GM18526 (cell line): ENCODE results near the gene DBH.

Experiments used
- POLR2A ChIP-seq: IDR thresholded peaks from 3 replicates; pipeline ENCODE4 v1.6.1; 2011; ENCODE audit not compliant: insufficient read length; ENCODE audit errors: extremely low read depth

Gene DBH

GRCh38 chr9:133701321-133701980 is 65.3 kb downstream of the DBH start:
- TF ChIP-seq POLR2A, result no peak

GRCh38 chr9:133701981-133702797 is 66.0 kb downstream of the DBH start:
- TF ChIP-seq POLR2A, result no peak

- TF ChIP-seq POLR2A, result no peak
Observed at GRCh38 chr9:133702798-133703590, 66.8 kb downstream of the DBH start.

DNA sequence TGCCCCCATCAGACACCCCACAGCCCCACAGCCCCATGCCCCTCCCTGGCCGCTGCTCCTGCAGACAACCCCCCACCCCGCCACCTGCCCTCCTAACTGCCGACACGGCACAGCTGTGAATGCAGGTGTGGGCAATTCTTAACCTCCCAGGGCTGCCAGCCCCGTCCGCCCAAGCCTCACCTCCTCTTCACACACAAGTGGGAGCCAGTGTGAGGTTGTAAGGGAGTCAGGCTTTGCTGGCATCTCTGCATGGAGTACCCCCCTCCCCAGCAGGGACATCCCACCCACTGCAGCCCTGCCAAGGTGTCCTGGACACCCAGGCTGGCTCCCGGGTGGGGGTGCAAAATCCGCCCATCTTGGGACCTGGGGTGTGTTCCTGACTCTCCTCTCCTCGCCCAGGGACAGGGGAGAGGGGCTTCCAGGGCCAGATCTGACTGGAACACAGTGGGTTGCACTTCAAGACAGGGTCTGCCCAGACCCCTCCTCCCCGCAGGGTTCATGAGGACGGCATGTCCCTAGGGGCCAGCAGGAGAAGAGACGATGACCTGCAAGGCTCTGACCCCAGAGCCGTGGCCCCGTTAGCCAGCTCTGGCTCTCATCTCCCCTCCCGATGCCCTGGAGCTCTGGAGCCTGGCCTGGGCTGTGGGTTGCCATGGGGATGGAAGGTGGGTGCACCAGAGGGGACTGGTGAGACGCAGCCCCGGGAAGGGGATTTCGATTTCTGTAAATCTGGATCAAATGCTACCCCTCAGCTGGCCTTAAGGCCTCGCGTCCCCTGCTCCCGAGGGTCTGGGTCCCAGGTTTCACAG is 67.6 kb downstream of the DBH start:
- no peak for TF ChIP-seq POLR2A

DNA sequence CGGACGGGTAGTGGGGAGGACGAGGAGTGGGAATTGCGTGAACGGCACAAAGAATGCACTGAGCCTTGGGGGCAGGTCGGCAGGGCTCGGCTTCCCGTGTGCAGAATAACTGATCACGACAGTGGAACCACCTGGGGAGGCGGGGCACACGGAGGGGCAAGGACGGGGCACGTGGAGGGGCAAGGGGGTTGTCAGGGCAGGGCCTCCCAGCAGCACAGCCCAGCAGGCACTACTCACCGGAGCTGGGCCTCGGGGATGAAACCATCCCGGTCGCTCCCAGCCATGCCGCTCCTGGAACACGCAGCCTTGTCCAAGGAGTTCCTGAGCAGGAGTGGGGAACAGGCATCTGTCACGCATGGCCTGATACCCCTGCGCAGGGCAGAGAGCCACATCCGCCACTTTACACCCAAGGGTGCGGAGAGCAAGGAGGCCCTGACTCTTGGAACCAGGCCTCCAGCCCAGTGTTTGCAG is 68.6 kb downstream of the DBH start:
- TF ChIP-seq POLR2A, result no peak

DNA sequence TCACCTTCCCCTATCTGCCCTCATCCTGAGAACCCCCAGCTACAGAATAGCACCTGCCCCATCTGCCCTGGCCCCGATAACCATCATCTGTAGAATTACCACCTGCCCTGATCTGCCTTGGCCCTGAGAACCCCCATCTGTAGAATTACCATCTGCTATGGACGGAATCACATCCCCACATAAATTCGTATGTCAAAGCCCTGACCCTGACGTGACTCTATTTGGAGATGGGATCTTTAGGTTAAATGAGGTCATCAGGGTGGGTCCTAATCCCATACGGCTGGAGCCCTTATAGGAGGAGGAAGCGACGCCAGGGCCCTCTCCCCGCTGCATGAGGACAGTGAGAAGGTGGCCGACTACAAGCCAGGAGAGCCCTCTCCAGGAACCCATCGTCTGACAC is 69.4 kb downstream of the DBH start:
- TF ChIP-seq POLR2A, result no peak

- TF ChIP-seq POLR2A, result no peak
Observed at GRCh38 chr9:133706307-133707050, 70.3 kb downstream of the DBH start.

DNA sequence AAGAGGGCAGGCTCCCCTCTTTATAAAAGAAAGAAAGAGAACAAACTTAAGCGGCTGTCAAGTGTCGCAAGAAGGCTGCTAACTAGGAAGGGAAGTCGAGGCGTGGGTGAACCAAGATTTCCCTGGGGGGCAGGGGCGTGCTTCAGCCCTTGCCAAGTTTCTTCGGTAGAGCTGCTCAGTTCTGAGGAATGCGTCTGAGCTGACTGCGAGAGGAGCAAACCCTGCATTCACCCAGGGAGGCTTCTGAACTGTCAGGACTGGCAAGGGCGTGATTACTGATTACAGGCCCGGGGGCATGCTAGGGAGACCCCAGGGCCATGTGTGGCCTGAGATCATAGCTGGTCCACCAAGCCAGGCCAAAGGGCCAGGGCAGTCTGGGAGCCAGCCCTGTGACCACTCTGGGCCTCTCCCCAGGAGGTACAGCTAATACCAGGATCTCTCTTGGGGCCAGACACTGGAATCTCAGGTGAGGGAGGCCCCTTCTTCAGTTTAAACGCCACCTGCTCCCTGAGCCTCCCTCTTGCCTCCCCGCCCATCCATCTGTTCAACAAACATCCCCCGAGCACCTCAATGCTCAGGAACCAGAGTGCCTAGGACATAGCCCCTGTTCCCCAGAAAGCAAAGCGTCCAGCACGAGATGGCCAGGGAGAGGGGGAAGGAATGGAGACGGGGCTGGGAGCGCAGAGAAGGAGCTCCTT is 71.1 kb downstream of the DBH start:
- no peak for TF ChIP-seq POLR2A

DNA sequence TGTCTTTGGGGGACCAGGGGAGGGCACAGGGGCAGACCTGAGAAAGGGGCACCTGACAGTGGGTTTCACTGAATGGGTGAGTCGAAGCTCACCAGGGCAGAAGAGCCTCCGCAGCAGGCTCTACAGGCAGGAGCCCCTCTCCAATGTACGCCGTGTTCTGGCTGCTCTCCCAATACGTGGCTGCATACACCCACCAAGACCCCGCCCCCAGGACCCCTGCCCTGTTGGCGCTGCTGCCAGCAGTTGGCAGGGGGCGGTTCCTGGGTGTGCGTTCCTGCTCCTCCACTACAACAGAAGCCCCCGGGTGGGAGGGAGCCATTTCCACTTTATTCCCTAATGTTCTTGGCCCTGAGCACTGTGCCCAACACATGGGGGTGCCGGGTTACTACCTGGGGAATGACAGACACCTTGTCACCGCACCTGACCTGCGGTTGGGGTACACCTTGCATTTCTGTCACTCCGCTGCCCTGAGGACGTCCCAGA is 71.6 kb downstream of the DBH start:
- no peak for TF ChIP-seq POLR2A

DNA sequence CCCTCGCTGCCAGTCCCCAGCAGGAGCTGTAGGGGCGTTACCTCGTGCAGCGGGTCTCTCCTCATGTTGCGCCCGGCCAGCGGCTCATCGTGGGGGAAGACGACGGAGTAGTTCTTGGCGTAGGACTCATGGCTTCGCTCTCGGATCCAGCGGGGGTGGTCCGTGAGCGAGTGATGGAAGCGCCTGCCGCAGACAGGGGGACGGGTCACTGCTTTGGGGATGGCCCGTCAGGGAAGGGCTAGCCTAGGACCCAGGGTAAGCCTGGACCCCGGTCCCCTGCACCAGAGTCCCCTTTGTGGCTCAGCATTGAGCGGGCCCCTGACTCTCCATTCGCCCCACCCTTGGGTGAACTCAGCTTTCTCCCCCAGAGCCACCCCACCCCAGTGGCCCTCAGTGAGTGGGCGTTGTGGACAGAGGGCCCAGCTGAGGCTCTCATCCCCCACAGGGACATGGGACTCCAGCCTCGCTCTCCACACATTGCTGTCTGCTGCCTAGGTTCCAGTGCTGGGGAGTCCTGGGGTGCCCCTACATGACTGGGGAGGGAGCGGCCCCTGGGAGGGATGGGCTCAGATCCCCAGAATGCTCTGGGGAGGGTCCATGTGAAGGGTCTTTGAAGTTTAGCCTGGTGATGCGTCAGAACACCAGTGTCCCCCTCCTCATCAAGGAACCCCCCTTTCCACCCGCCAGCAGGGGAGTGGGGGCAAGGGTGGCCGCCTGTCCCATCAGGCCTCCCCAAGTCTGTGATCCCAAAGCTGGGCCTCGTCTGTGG is 72.3 kb downstream of the DBH start:
- TF ChIP-seq POLR2A, result no peak
